SH-SY5Y (cell line): ENCODE results near the gene CDC20.

Source experiments
- GATA2 ChIP-seq: IDR thresholded peaks from 2 replicates; pipeline ENCODE4 v1.6.1; 2011; ENCODE audit warnings: mild to moderate bottlenecking, low read depth, low read length
- GATA3 ChIP-seq: IDR thresholded peaks from 2 replicates; pipeline ENCODE4 v1.6.1; 2011; ENCODE audit warnings: low read depth, mild to moderate bottlenecking, low read length, moderate library complexity

DNA sequence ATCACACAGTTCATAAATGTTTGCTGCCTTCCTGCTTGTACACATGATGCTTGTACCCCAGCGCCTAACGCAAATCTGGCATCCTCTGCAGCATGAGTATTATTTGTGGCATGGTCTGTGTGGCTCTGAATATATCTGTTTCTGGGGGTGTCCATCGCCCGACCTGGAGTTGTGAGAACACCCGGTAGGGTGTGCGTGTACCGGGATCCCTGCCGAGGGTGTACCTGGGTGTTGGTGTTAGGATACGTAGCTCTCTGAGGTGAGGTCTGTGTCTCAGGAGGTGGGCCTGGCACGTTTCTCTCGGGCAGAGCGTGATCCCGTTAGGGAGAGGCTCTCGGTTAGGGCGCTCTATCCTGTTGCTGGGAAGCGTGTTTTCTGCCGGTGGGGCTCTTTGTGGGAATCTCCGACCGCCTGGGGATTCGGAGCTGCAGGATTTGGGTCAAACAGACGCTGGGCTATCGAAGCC lies 10.4 kb upstream of the CDC20 start:
- TF ChIP-seq GATA3 (no peak), GATA2 (no peak)
